Sigmoid colon (tissue), 4 donors: ENCODE results near the gene HOMER2.

Experiments
- EP300 ChIP-seq, 4 donors: sonication (generic); formaldehyde crosslinking; IDR thresholded peaks; one replicate each; pipeline ENCODE4 v1.6.1; 2017; ENCODE audit warnings: antibody characterized with exemption in 4 of 4
- TF ChIP-seq, protein P1 (sequence below), 4 experiments: fragments of 450-650 bp in 3 of 4; fragments of 200-600 bp in 1 of 4; IDR thresholded peaks; one replicate each; pipeline ENCODE4 v1.5.1; 2016 to 2019; ENCODE audit warnings: antibody characterized with exemption in 4 of 4, mild to moderate bottlenecking in 3 of 4, moderate library complexity in 2 of 4

DNA sequence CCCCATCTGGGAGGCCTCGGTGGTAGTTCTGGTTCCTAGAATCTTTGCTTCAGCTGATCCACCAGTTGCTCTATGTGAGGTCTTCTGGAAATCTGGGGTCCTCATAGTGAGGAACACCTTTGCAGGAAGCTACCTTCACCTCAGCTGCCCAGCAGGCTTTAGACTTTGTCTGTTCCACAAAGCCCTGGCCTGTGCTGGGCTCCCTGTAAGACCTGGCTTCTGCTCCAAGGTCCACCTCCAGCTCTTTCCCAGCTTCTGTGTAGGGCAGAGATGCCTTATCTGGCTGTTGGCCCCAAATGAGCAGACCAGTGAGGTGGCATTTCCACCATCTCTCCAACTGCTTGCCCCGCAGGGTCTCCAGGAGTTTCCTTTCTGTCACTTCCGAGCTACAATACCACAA, 8.2 kb upstream of the HOMER2 start:
- no peak for TF ChIP-seq EP300 (IDR thresholded peaks at IDR 0.05)
- TF ChIP-seq, protein P1, sequence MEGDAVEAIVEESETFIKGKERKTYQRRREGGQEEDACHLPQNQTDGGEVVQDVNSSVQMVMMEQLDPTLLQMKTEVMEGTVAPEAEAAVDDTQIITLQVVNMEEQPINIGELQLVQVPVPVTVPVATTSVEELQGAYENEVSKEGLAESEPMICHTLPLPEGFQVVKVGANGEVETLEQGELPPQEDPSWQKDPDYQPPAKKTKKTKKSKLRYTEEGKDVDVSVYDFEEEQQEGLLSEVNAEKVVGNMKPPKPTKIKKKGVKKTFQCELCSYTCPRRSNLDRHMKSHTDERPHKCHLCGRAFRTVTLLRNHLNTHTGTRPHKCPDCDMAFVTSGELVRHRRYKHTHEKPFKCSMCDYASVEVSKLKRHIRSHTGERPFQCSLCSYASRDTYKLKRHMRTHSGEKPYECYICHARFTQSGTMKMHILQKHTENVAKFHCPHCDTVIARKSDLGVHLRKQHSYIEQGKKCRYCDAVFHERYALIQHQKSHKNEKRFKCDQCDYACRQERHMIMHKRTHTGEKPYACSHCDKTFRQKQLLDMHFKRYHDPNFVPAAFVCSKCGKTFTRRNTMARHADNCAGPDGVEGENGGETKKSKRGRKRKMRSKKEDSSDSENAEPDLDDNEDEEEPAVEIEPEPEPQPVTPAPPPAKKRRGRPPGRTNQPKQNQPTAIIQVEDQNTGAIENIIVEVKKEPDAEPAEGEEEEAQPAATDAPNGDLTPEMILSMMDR (IDR thresholded peaks at IDR 0.05): no peak
